ENCODE results near the gene UGCG. TPM values are rescaled to one million over a fixed set of nuclear protein-coding genes. Genes with fewer than 3 reads are reported as not detected.

Gene UGCG
- total and polyA plus RNA-seq, 9 of the 15 experiments (the other 6 are each of a cell fraction or from before 2014, with no cell fraction given), result 20.0 to 40.3 (median 29.2) TPM

- TF ChIP-seq, protein P1, sequence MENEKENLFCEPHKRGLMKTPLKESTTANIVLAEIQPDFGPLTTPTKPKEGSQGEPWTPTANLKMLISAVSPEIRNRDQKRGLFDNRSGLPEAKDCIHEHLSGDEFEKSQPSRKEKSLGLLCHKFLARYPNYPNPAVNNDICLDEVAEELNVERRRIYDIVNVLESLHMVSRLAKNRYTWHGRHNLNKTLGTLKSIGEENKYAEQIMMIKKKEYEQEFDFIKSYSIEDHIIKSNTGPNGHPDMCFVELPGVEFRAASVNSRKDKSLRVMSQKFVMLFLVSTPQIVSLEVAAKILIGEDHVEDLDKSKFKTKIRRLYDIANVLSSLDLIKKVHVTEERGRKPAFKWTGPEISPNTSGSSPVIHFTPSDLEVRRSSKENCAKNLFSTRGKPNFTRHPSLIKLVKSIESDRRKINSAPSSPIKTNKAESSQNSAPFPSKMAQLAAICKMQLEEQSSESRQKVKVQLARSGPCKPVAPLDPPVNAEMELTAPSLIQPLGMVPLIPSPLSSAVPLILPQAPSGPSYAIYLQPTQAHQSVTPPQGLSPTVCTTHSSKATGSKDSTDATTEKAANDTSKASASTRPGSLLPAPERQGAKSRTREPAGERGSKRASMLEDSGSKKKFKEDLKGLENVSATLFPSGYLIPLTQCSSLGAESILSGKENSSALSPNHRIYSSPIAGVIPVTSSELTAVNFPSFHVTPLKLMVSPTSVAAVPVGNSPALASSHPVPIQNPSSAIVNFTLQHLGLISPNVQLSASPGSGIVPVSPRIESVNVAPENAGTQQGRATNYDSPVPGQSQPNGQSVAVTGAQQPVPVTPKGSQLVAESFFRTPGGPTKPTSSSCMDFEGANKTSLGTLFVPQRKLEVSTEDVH (IDR thresholded peaks at IDR 0.05; ENCODE audit: low read depth, partially characterized antibody), result no peak
- no peak for TF ChIP-seq NR1H2 (CRISPR knock-in tag; IDR thresholded peaks at IDR 0.05)
- TF ChIP-seq PHB (CRISPR knock-in tag; IDR thresholded peaks at IDR 0.05), result no peak
Measured at GRCh38 chr9:111943200-111943599, 46.6 kb downstream of the UGCG start (continued).

- no TSS peak for BruUV-seq (replicated peaks)
- CTCF ChIA-PET (ENCODE audit: low intra/inter-chr PET ratio), result no interaction called here
- in situ Hi-C loops (cut with MboI), result no loop called here
- DNase-seq (ENCODE audit: extremely low read depth in 1 of 4, low spot score in 3 of 4) (no peak), FAIRE-seq (peak; percentile 64), ATAC-seq (no peak)
- TF ChIP-seq TAF9B (IDR thresholded peaks at IDR 0.05; ENCODE audit: partially characterized antibody) (no peak), ZNF717 (CRISPR knock-in tag; IDR thresholded peaks at IDR 0.05) (no peak)
- TF ChIP-seq, protein P2, sequence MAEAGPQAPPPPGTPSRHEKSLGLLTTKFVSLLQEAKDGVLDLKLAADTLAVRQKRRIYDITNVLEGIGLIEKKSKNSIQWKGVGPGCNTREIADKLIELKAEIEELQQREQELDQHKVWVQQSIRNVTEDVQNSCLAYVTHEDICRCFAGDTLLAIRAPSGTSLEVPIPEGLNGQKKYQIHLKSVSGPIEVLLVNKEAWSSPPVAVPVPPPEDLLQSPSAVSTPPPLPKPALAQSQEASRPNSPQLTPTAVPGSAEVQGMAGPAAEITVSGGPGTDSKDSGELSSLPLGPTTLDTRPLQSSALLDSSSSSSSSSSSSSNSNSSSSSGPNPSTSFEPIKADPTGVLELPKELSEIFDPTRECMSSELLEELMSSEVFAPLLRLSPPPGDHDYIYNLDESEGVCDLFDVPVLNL (CRISPR knock-in tag; IDR thresholded peaks at IDR 0.05; ENCODE audit: low read depth), result no peak
- no peak overlapping the region for H3K27ac ChIP-seq (ENCODE audit: extremely low read depth, low read depth, low read length)
- no peaks in the 10 kb centered on the region for H3K79me2 ChIP-seq (ENCODE audit: control insufficient read depth, insufficient read depth, low read length)
- intact Hi-C loops (cut with micrococcal nuclease), result no loop called here
- POLR2A ChIA-PET, result interaction anchor here (0.7 to 0.9 kb wide), 4 partner anchors 9 to 29 kb away, joined by 3 to 4 read pairs (median 4); no protein-coding TSS in a partner anchor
- no peaks in the 10 kb centered on the region for H3K9me3 ChIP-seq (replicated peaks; ENCODE audit: control insufficient read depth, insufficient read depth, low read depth, low read length)
- H3K9me1 ChIP-seq (ENCODE audit: control insufficient read depth, insufficient read depth, low read length), result no peaks in the 10 kb centered on the region
- H3K4me3 ChIP-seq, result no peak overlapping the region
- H3K36me3 ChIP-seq (ENCODE audit: control insufficient read depth, insufficient read depth, low read length), result no peaks in the 10 kb centered on the region
- WGBS (ENCODE audit: insufficient coverage, low coverage, missing lambda C conversion rate), result 74% methylated on average over 3 of the region's 3 CpGs
- no peak overlapping the region for H3K4me2 ChIP-seq (ENCODE audit: insufficient read depth, low read length)
- H2AFZ ChIP-seq (ENCODE audit: low read depth, low read length), result no peak overlapping the region
- H3K27me3 ChIP-seq (ENCODE audit: control insufficient read depth in 2 of 2, insufficient read depth in 2 of 2, low read length in 2 of 2), result no peaks in the 10 kb centered on the region
- H3K9ac ChIP-seq (ENCODE audit: insufficient read depth in 1 of 2, low read depth in 2 of 2, low read length in 2 of 2), result no peak overlapping the region
- H3K4me1 ChIP-seq (replicated peaks in 1 of 2; ENCODE audit: control insufficient read depth in 2 of 2, insufficient read depth in 2 of 2, low read length in 2 of 2), result no peaks in the 10 kb centered on the region; a peak in 1 of 5 replicates
- no peaks in the 10 kb centered on the region for H4K20me1 ChIP-seq (replicated peaks; ENCODE audit: control insufficient read depth, insufficient read depth, low read length)
Measured at GRCh38 chr9:111943746-111944145, 47.1 kb downstream of the UGCG start.
